GM19372 (cell line): ENCODE measurements around the gene SCAMP5.
A peak's percentile ranks its signal among the peaks of the same experiment; 100 is the strongest.

Experiments used
- ATAC-seq: cut with Tn5 transposase; IDR thresholded peaks from one replicate; pipeline ENCODE4 v1.9.1; 2021; ENCODE audit warnings: mild to moderate bottlenecking, low read depth, moderate library complexity; ENCODE audit not compliant: unreplicated experiment

SCAMP5 gene

GRCh38 chr15:75043509-75044257, 48.3 kb downstream of the SCAMP5 start:
- ATAC-seq = peak; percentile 31

- ATAC-seq = no peak
Measured at GRCh38 chr15:75044258-75044878, 49.0 kb downstream of the SCAMP5 start.

GRCh38 chr15:75045332-75046015, 50.1 kb downstream of the SCAMP5 start:
- ATAC-seq = no peak

GRCh38 chr15:75048394-75048793, 53.0 kb downstream of the SCAMP5 start:
- ATAC-seq = no peak

- ATAC-seq = no peak
Measured at GRCh38 chr15:75049392-75049791, 54.0 kb downstream of the SCAMP5 start.

GRCh38 chr15:75050283-75050682, 54.9 kb downstream of the SCAMP5 start:
- ATAC-seq = no peak

GRCh38 chr15:75051191-75051608, 55.8 kb downstream of the SCAMP5 start:
- ATAC-seq = no peak

- no peak for ATAC-seq
Measured at GRCh38 chr15:75051711-75052110, 56.3 kb downstream of the SCAMP5 start.

GRCh38 chr15:75052972-75053747, 57.8 kb downstream of the SCAMP5 start:
- no peak for ATAC-seq

- ATAC-seq = no peak
Measured at GRCh38 chr15:75053748-75054125, 58.4 kb downstream of the SCAMP5 start.

GRCh38 chr15:75054172-75054897, 59.0 kb downstream of the SCAMP5 start:
- no peak for ATAC-seq

GRCh38 chr15:75056036-75056435, 60.7 kb downstream of the SCAMP5 start:
- no peak for ATAC-seq

GRCh38 chr15:75058127-75058905, 63.0 kb downstream of the SCAMP5 start:
- no peak for ATAC-seq

GRCh38 chr15:75059607-75060006, 64.2 kb downstream of the SCAMP5 start:
- no peak for ATAC-seq

GRCh38 chr15:75061272-75061671, 65.9 kb downstream of the SCAMP5 start:
- no peak for ATAC-seq

GRCh38 chr15:75062706-75063105, 67.3 kb downstream of the SCAMP5 start:
- no peak for ATAC-seq

GRCh38 chr15:75063338-75063737, 68.0 kb downstream of the SCAMP5 start:
- ATAC-seq = no peak

GRCh38 chr15:75063889-75064288, 68.5 kb downstream of the SCAMP5 start:
- no peak for ATAC-seq

GRCh38 chr15:75064846-75065245, 69.5 kb downstream of the SCAMP5 start:
- ATAC-seq = no peak
